DMS53 treated with DMSO at 0.1 percent for 48 hours (cell line): Measurements from ENCODE around the gene BLM.
A peak's percentile ranks its signal among the peaks of the same experiment; 100 is the strongest.
"Not testable (repeated sequence)": the region's sequence is repeated elsewhere in the genome, so short reads cannot be mapped to it uniquely, and the experiment has no call there.

Experiments used
- DNase-seq: peaks from one replicate; lab custom pipeline; 2025; ENCODE audit not compliant: unreplicated experiment; lab: John Stamatoyannopoulos, UW

BLM gene

DNA sequence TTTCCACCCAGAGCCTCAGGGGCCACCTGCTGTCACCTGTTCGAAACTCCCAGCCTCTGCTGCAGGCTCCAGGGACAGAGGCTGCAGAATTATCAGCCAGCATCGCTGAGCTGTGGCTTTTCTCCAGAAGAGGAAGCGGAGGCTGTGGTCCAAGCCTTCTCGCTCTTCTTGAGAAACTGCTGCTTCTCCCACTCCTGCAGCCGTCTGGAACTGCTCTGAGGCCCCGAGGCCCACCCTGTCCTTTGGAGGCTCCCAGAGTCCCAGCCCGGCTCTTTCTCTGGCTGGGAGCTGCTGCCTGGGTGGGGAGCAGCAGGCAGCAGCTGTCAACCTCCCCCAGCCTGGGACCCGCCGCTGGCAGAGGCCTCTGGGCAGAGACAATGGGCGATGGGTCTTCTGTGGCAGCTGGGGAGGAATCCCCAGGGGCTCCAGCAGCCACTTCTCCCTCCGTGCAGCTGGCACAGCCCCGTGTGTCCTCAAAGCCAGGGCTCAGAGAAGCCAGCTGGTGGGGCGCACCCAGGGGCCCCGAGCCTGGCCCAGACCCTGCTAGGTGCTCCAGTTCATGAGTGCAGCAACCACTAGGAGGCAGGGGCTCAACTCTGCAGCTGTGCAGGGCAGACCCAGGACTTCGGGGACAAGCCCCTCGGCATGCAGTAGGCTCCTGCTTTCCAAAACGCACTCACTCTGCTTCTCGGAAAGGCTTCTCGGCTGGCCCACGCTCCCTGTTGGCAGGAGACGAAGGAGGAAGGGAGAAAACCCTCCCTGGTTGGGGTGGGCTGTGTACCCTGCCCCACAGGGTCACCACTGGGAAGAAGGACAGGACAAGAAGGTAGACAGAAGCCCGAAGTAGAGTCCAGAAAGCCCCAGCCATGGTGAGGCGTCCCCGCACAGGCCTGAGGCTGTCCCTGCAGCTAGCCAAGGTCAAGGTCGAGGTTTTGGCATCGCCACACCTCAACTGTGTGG, 101.4 kb downstream of the BLM start:
- DNase-seq = no peak

DNA sequence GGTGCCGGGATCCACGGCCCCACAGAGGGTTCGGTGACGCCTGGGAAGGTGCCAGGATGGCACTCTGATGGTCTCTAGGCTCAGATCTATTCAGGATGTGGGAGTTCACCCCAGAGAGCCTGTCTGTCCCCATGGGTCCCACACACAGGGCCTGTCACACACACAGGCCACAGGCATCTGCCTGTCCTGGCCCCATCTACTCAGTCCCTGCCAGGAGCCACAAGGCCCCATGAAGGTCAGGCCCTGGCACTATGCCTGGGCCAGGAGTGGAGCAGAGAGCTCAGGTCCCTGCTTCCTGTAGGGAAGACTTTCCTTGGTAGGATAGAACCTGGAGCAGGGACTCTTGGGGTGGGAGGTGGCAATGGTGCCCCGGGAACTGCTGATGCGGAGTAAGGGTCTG, 102.2 kb downstream of the BLM start:
- no peak for DNase-seq

DNA sequence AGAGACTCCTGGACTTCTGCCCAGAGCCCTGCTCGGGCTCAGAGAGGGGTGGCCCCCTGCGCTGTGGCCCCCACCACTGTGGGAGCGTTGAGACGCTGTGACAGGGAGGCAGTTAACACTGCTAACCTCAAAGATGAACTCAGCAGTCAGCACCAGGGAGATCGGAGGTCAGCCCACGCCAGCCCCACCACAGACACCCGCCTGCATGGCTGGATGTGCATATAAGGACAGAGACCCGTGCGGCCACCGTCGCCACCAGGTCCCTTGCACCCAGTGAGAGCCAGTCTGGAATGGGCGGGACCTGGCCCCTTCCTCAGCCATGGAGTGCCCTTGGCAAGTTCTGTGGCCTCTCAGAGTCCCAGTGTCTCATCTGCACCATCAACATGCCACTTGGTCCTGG, 102.7 kb downstream of the BLM start:
- no peak for DNase-seq

DNA sequence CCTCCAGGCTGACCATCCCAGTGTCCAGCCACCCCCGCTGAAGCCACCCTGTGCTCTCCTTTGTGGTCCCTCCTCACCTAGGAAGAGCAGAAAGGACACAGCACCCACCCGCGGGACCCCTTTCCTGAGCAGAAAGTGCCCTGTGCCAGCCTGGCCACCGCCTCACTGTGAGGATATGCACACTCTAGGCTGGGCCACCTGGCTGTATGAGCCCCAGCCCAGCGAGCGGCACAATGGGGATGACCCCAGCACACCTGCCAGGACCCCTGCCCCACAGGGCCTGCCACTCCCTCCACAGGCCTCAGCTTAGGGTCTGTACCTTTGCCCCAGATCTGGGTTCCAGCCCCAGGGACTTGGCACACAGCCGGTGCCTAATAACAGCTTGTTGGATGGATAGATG, 103.3 kb downstream of the BLM start:
- no peak for DNase-seq

DNA sequence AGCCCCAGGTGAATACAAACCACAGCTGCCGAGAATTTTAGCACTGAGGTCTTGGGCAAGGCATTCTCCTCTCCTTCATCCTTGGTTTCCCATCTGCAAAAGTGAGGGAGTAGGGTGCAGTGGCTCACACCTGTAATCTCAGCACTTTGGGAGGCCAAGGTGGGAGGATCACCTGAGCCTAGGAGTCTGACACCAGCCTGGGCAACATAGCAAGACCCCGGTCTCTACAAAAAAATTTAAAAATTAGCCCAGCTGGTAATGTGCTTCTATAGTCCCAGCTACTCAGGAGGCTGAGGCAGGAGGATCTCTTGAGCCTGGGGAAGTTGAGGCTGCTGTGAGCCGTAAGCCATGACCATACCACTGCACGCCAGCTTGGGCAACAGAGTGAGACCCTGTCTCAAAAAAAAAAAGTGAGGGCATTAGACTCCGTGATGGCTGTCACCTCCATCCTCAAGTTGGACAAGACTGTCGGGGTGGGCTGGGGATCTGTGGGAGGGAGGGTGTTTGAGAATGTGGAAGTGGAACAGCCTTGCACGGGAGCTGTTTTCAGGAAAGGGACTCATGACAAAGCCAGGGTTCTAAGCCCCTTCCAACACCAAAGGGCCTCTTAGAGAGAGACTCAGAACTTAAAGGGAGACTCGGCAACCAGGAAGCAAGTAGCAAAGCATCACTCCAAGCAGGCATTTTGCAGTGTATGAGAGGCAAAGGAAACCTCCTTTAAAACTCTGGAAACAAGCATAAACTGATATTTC, 105.2 kb downstream of the BLM start:
- no peak for DNase-seq

DNA sequence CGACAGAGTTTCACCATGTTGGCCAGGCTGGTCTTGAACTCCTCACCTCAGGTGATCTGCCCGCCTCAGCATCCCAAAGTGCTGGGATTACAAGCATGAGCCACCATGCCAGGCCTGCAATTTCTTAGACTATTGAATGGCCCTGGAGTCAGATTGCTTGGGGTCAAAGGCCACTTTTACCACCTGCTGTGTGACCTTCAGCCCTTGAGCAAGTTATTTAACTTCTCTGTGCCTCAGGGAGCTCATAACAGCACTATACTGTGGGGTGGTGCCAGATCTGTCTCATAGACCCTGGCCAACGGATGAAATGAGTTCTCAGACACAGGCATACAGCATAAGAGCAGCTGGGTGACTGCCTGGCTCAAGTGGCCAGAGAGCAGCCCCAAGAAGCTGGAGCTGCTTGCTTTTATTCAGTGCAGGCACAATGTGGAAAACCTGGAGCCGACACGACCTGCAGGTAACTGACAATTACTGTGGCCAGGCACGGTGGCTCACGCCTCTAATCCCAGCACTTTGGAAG, 106.4 kb downstream of the BLM start:
- DNase-seq = no peak

DNA sequence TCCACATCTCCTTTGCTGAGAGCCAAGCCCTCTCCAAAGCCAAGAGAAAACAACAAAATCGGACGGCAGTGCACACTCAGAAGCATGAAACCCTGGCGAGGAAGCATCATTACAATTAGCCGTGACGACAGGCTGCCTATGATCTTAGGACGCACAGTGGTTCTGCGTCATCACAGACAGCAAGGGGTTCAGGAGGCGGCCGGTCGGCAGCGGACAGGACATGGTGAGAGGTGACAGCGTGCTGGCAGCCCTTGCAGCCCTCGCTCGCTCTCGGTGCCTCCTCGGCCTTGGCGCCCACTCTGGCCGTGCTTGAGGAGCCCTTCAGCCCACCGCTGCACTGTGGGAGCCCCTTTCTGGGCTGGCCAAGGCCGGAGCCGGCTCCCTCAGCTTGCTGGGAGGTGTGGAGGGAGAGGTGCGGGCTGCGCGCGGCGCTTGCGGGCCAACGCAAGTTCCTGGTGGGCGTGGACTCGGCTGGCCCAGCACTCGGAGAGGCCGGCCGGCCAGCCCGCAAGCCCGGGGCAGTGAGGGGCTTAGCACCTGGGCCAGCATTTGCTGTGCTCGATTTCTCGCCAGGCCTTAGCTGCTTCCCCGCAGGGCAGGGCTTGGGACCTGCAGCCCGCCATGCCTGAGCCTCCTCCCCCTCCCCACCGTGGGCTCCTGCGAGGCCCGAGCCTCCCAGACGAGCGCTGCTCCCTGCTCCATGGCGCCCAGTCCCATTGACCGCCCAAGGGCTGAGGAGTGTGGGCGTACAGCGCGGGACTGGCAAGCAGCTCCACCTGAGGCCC, 108.2 kb downstream of the BLM start:
- not testable (repeated sequence) for DNase-seq

DNA sequence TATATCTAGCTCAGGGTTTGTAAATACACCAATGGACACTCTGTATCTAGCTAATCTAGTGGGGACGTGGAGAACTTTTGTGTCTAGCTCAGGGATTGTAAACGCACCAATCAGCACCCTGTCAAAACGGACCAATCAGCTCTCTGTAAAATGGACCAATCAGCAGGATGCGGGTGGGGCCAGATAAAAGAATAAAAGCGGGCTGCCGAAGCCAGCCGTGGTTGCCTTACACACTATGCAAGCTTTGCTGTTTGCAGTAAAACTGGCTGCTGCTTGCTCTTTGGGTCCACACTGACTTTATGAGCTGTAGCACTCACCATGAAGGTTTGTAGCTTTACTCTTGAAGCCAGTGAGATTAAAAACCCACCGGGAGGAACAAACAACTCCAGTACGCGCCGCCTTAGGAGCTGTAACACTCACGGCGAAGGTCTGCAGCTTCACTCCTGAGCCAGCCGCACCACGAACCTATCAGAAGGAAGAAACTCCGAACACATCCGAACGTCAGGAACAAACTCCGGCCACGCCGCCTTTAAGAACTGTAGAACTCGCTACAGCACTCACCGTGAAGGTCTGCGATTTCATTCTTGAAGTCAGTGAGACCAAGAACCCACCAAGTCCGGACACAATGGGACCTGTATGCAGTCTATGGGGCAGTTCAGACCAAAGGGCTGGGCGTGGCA, 109.2 kb downstream of the BLM start:
- not testable (repeated sequence) for DNase-seq

DNA sequence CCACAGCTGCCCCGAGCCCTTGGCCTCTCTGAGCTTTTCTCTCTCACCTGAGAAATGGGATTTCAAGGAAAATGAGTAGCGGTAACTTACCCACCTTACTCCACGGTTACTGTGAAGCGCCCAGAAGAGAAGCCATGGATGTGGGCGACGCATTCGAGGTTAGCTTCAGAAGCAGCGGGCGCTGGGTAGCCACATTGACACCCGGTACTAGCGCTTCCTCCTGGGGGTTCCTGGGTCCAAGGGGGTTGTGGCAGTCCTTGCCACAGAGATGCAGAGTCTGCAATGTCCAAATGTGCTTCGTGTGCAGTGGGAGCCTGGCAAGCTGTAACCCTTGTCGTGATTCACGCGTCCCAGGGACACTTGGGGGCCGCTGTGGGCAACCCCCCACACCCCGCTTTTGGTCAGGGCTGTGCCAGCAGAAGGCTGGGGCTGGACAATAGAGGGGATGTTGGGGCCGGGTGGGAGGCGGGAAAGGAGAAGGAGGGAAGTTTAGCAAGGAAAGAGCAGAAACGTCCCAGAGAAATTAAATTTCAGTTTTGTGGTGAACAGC, 109.8 kb downstream of the BLM start:
- no peak for DNase-seq

DNA sequence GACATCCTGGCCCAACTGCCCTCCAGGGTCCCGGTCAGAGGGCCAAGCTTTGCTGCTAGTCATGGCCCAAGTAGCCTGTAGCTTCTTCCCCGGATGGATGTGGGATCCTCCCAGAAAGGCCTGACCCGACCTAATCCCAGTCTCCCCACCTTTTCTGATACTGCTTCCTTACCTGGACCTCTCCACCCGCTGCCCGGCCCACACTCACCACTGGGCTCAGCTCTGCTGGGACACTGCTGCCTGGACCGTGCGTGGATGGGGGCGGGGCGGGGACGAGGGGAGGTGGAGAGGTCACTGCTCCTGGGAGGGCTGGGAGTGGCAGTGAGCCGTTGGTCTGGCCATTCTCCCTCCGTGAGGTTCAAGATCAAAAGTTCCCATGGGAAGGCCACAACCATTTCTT, 111.0 kb downstream of the BLM start:
- DNase-seq = no peak

DNA sequence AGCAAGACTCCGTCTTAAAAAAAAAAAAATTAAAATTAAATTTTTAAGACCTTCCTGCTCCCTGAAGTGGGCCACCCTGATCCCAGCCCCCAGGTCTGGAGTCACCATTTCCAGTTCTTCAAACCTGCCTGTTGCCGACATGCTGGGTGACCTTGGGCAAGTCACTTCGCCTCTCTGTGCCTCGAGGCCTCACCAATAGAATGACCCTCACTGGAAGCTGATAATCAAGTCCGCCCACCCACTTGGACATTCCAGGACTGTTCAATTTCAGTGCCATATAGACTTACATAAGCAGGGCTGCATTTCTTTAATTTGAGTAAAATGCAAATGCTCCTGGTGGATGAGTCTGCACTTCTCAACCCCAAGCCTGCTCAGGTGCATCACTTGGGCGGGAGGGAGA, 112.0 kb downstream of the BLM start:
- DNase-seq = no peak

DNA sequence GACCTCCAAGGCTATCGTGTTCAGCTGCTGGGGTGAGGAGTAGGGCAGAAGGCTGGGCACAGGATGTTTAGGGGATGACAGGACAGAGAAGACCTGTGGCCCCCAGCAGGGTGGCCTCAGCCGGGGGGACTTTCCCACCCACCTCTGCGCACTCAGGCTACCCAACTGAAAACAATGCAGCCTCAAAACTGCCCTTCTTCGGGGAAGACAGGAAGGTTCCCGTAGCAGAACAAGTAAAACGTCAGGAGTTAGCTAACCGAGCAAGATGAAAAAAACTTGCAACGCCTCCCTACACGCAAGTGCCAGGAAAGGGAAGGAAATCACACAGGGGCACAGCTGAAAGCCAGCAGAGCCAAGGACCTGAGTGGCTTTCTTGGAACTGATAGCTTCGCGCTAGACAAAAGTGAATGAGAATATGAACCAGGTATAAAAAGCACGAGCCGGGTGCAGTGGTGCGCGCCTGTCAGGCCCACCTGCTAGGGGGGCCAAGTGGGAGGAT, 112.8 kb downstream of the BLM start:
- no peak for DNase-seq

DNA sequence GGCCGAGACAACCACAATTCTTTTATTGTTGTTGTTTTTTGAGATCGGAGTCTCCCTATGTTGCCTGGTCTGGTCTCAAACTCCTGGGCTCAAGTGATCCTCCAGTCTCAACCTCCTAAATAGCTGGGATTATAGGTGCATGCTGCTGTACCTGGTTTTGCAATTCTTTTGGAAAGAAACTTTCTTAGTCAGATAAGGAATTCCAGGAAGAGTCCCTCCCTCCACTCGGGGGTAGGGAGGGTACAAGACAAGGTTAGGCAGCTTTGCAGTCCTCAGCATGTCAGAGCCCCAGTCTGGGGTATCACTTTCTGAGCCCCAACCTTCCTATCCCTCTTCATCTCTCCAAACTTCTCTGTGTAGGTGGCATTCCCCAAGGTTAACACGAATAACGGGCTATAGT, 117.5 kb downstream of the BLM start:
- no peak for DNase-seq

DNA sequence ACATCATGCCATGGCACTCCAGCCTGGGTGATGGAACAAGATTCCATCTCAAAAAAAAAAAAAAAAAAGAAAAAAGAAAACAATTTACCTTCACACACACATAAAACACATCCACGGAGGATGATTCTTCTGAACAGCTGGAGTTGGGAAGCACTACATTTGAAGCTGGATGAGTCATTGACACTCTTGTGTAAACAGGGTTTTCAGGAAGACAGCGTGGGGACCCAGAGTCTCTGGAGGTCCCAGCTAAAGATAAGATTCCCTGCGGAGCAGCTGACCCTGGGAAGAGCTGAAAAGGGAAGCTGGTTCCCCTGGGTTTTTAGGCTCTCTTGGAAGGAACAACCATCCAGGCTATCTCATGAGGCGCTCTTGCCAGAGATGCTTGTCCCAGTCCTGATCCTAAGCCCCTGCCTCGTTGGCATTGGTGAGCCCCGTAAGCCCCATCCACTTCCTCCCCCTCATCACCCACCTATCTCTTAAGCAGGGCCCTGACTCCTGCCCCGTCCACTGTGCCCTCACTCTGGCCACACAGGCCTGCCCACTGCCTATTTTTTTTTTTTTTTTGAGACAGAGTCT, 119.2 kb downstream of the BLM start:
- DNase-seq = peak; percentile 43

DNA sequence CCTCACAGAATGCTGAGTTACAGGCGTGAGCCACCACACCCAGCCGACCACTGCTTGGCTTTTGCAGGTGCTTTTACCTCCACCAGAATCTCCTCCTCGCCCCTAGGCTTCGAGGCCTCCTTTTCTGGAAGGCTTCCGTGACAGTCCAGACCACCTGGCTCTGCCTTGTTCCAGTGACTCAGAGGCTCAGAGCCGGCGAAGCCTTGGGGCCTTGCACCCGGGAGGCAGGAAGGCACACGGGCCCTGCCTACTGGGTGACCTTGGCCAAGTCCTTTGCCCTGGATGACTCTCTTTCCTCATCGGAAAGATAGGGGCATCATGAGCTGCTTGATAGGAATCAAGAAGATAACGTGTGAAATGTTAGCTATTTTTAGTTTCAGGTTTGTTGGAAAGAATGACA, 119.9 kb downstream of the BLM start:
- DNase-seq = no peak

DNA sequence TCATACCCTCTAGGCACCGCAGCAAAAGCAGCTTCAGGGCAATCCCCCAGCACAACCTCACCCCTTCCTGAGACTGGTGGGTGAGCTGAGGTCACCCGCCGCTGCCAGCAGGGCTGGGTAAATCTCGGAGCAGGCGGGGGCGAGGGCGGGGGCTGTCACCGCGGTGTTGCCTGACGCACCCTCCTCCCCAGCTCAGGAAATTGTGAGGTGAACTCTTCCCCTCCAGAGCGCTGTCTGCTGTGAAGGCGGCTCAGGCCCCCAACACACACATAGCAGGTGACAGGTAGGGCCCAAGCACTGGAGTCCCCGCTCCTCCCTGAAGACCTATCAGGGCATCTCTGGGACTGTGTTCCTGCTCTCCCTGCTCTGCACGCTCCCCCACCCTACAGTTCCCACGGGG, 121.0 kb downstream of the BLM start:
- no peak for DNase-seq

DNA sequence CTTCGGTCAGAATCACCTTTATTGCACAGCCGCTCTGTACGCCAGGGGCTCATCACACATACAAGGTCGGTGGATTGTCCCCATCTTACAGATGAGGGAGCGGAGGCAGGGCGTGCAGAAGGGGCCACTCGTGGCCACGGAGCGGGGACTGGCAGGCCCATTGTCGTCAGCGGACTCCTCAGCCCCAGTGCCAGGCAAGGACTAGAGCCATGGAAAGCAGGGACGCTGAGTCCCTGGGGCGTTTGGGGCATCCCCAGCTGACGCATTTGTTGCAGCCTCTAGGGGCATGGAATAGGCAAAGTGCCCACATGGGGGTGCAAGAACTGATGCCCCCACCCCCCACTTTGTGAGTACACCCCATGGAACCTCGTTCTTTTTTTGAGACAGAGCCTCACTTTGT, 121.4 kb downstream of the BLM start:
- DNase-seq = no peak

DNA sequence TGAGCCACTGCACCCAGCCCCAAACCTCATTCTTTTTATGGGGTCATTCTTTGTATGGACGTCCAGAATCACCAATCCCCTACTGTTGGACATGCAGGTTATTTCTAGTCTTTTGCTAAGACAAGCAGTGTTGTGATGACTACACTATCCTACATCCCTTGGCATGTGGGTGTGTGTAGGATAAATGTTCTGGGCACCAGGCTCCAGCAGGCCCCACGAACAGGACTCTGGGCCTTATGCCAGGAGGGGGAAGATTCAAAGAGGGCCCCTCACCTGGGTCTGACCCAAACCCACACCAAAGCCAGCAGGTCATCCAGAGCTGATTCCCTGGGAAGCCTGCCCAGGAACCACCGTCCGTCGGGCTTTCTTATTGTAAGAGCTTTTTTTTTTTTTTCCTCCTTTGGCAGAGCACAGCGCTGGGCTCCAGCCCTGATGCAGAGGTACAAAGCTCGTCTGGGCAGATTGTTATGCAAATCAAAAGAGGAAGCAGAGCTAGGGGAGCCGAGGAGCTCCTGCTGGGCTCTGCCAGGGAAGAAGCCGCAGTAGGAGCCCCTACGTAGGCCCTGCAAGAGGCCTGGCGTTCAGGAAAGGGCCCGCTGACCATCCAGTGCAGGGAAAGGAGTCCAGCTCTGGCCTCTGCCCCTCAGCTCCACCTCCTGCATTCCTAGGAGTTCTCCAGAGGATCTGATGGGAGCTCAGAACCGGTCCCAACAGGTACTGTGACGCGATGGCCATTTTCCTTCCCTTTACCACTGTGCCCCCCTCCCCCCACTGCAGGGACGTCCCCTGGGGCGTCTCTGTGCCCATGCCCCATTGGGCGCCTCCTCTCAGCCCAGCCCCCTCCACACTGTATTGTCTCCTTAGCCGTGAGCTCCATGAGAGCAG, 122.3 kb downstream of the BLM start:
- DNase-seq = no peak
